ENCODE results near the gene CHST15.

CHST15 gene

DNA sequence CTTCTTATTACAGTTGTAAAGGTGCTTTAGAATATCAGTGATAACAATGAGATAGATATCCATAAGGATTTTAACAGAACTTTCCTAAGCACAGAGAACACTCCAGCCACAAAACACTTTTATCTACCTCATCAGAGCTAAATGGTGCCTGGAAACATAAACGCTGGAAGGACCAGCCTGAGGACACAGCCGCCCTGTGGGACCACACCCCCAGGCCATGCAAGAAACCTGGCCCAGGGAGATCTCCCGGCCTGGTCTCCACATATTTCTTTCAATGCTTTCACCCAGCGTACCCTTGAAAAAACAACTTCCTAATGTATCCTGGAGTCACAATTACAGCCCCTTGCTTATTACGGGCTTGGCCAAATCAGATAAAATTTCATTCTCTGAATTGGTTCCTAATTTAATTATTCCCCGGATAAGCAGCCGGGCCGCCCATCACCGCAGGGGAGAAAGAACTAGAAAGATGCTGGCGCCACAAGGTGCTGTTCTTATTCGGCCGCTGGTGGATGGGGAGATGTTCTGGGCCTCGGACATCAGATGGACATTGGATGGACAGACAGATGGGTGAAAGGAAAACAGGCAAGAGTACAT, 11.8 kb downstream of the CHST15 start:
- no peak for DNase-seq (ENCODE audit: low spot score)

DNA sequence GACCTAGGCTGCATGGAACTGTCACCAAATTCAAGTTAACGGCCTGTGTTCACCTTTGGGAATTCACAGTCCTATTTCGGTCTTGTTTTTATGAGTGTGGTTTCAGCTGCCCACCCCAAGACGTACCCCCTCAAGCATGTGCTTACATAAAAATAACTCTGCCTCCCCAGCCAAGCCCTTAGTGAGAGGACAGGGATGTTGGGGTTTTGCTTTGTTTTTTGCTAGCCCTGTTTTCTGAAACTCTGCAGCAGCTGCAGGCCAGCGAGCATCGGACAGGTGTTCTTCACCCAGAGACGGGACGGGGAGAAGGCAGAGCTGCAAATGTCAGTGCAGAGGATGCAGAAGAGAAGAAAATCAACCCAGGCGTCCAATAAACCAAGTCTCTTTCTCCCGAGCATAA, 13.5 kb downstream of the CHST15 start:
- no peak for DNase-seq (ENCODE audit: low spot score)

DNA sequence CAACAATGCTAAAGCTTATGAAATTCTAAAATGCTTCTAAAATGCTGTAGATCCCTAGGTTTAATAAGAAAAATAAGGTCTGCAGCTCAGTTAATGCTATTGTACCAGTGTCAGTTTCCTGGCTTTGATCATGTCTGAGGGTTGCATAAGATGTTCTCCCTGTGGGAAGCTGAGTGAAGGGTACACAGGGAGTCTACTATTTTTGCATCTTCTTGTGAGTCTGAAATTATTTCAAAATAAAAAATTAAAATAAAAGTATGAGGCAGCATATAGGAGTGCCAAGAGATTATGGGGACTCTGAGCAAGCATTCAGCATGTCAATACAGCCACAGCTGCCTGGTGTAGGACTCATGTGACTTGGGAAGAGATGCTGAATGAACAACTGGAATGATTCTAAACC, 14.7 kb downstream of the CHST15 start:
- DNase-seq (ENCODE audit: low spot score) = no peak

DNA sequence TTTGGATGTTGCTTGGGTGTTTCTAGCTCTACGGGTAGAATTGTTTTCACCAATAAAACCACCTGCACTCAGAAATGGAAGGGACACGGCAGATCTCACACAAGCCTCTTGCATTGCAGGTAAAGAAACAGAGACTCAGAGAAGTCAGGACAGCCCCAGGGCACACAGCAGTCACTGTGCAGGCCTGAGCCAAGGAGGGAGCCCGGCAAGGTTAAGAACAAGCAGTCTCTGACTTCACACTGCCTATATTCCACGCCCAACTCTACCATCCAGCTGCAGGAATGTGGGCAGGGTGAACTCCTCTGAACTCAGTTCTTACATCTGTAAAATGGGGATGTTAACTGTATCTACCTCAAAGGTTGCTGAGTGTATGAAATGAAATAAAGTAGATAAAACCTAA, 15.4 kb downstream of the CHST15 start:
- DNase-seq (ENCODE audit: low spot score) = no peak

DNA sequence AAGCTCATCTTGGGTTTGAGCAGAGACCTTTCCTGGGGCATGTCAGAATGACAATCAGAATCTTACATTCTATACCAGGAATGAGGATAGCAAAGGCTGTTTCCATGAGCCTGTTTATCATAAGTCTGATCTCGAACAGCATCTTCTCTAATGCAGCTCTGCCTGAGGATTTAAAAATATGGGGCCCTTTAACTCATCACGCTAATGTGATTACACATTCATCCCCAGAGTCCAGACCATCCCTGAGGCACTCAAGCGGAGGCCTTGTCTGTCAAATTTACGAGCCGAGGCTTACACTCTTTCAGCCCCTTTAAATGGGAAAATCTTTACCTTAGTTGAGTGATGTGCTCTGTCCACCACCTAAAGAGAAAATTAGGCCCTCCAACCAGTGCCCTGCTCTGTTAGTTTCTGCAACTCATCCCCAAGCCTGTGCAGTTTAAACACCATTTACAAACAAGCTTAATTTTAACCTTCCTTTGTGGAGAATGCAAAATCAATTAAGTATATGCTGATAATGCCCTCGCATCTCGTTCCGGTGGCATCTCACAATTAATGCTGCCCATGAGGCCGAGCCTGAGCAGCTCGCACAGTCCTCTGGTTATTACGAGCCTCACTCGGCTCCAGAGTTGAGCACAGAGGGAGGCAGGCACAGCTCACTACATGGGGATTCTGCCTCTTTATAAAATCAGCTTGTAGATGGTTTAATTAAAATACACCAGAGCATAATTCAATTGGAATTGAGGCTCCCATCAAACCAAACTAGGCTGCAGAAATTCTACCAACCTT, 16.0 kb downstream of the CHST15 start:
- no peak for DNase-seq (ENCODE audit: low spot score)

DNA sequence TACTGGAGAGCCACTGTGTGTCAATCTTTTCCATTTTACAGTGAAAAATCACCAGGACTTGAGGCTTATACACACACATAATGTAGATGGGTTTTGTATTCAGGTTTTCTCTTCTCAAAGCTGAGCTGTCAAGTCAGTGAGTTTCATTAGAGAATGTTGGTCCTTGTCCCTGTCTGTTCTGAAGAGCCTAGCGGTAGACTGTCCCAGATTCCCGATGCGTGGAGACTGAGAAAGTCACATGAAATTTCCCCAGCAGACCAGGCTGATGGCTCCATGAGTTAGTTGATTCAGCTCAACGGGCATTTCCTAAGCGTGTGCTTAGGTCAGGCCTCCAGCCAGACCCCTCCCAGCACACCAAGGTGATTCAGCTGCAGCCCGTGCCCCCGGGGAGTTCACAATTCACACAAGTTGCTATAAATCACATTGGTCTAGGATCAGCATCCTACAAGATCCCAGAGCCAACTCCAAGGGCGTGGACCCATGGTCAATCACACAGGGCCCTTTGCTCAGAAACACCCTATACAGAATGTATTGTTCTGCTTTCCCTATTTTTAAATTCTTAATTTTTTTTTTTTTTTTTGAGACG, 17.2 kb downstream of the CHST15 start:
- no peak for DNase-seq (ENCODE audit: low spot score)

DNA sequence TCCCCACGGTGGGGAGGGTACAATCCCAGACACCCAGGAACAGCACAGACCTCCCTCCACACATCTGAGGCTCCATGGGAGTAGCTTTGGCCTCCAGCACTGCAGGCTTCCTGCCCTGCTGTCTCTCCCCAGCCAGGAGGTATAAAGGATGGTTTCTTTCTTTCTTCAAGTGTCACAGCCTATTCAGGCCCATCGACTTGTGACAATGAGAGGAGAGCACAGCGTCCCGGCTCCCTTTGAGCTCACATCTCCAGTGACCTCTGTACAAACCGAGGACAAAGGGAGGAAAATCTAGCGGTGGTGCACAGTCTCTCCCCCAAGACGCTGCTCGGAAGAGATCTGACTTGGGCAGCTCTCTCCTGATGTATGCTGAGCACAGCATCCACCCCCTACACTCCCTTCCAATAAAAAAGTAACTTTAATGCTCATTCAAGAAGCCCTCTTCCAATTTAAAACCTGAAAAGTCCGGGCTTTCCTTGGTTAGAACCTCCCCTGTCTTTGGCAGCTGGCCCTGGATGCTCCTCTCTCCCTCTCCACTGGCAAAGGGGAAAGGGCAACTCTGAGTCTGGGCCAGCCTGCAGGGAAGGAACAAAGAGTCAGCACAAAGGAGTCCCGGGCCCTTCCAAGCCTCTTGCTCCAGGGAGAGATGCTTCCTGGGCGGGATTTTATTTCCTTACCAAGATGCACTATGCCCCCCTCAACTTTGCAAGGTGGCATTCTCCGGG, 18.0 kb downstream of the CHST15 start:
- DNase-seq (ENCODE audit: low spot score) = peak; percentile 56

DNA sequence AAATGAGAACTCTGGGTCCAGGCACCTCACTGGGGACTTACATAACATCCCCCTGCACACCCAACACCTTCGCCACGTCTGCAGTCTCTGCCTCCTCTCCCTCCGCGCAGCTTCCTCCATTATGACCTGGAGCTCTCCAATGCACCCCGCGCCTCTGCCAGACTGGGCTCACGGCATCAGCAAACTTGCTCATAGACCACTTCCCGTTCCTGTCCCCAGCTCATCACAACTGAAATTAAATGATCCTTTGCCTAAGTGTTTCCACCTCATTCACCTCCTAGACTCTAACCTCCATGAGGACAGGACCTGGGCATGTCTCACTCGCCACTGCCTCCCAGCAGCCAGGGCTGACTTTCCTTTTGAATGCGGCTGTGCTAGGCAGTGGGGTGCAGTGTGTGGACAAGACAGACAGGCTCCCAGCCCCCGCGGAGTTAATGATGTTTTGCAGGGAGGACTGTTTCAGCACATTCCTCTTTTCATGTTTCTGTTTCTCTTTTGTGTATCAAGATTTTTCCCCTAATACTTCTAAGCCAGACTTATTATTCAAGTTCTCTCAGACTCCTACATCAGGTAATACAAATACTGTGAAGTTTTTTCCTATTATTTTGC, 18.8 kb downstream of the CHST15 start:
- DNase-seq (ENCODE audit: low spot score) = peak; percentile 43

DNA sequence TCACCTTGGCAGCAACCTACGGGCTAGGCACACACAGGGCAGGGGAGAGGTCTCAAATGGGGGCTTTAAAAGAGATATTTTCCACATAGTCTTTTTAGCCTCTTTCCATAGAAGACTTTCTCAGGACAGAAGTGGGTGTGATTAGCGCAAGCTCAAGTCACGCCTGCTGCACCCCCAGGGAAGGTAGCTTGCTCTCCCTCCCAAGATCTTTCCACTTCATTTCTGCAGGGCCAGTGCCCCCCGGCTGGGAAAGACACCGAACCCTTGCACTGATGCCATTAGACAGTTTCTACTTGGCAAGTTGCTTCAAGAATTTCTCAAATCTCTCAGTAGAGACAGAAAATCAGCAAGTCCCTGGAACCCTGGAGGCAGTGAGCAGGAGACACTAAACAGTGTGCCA, 19.4 kb downstream of the CHST15 start:
- no peak for DNase-seq (ENCODE audit: low spot score)

DNA sequence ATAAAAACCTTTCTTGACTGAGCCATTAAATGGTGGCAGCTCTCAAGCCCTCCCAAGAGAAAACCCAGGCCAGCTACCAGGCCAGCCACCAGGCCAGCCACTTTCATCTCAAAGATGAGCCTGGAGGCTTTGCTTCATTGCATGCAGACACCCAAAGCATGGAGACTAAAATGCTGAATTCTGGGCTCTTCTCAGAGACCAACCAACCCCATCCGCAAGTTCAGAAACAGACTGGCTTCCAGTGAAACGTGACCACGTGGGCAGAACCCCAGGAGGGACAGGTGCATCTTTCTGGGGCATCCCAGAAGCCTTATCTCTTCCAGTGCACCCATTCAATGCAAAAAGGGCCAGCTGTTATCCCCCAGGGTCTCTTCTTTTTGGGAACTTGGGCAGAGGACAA, 20.9 kb downstream of the CHST15 start:
- no peak for DNase-seq (ENCODE audit: low spot score)

DNA sequence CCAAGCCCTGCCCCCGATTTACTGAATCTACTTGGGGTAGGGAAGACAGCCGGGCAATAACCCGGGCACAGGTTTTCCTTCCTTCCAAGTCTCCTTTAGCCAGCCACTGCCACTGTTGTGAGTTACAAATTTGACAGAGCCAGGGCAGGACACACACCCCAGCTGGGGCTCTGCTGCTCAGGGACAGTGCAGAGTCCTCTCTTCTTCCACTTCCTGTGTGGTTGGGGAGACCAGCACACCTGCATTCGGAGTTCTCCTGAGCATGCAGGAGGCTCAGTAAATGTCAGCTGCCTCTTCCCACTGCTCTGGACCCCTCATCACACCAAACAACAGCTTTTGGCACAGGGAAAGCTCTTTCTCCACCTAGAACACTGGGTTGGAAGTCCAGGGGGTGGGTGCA, 21.3 kb downstream of the CHST15 start:
- no peak for DNase-seq (ENCODE audit: low spot score)

DNA sequence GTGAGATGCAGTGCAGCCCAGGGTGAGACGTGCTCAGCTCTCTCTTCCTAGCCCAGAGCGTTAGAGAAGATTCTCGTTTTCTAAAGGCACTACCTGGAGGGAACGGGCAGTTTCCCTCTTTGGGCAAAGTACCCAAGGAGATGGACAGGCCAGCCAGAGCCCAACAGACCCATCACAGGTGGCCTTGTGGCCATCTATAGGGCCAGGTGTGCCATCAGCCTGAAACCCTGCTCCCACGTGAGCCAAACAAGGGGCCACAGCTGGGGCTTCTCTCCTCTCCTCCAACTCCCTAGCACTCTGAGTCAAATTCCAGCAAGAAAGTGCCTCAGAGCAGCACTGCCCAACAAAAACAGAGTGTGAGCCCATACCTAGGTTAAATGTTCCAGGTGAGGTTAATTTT, 22.3 kb downstream of the CHST15 start:
- DNase-seq (ENCODE audit: low spot score) = no peak

DNA sequence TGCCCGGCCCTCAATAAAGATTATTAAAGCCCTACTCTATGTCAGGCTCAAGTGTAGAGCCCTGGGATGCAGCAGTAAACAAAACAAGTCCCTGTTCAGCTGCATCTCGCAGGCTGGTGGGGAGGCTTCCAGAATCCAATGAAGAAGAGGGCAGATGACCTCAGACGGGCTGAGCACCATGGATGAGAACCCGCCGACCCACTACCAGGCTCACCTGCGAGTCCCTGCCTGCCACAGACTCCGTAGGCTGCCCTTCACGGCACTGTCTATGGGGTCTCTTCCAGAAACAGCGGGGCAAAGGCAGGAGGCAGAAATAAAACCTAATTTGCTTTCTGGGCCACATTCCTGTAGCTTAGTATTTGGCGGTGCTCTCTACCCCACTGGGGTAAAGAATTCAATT, 22.7 kb downstream of the CHST15 start:
- no peak for DNase-seq (ENCODE audit: low spot score)

DNA sequence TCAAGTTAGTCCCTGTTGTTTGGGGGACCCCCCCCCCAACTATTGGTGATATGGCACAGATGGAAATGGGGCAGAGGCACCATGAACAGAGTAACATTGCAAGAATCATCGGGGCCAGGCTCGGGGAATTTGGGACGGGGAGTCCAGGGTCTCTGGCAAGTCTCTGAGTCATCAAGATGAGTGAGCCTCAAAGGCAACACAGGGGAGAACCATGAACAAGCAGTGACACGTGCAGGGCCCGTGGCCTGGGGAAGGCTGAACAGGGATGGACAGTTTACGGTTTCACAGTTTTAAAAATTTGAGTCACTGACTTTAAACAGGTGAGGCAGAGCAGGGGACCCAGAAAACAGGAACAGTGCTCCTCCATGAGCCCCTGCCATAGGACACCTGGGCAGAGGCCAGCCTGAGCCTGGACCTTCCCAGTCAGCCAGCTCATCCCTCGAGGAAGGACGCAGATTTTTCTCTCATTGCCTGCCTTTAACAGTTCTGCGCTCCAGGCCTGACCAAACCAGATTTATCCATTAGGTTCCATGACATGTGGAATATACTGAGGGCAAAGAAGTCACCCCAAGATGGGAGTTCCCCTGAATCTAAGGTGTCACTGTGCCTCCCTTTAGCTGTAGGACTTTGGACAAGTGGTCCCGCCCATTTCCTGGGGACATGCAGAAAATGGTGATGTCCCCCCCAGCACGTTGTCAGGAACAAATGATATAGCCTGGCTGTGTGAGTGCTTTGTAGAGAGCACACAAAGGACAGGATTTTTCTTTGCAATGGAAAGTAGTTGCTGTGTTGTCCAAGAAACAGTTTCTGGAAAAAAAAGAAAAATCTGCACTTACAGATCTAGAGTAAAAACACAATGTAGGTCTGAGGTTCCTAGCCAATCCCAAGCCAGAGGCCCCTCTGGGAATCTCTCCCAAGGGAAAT, 23.8 kb downstream of the CHST15 start:
- DNase-seq (ENCODE audit: low spot score) = no peak

DNA sequence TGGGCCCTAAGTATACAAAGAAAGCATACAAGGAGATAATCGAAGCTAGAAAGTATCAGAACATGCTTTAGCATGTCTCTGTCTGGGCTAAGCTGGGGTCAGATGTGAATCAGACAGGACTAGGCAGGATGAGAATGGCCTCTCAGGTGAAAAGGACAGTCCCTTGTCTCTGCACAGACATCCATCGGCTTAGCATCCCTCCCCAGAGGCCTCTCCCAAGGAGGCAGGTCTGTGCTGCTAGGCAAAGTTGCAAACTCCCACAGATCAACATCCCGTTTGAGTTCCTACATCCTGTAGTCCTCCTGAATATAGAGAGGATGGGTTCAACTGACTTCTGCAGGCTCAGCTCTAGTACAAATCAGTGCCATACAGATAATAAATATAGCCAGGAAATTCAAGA, 24.5 kb downstream of the CHST15 start:
- no peak for DNase-seq (ENCODE audit: low spot score)

DNA sequence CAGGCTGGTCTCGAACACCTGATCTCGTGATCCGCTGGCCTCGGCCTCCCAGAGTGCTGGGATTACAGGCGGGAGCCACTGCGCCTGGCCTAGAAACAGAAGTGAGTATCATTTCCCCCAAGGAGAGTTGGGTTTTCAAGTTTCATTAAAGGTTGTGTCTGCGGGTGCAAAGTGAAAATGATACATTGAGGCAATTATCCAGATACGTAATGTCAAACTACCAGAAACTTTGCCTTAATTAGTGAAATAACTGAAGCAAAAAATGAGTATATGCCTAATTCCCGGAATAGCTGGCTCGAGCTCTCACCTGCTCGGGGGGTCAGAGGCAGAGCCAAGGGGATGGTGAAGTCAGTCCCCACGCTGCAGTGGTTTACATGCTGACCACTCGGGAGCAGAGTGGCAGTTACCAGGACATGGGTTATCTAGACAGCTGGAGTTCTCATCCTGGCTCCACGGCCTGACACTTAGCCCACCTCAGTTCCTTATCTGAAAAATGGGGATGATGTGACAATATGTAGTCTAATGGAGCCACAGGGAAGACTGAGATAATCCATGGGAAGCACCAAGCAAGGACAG, 25.5 kb downstream of the CHST15 start:
- DNase-seq (ENCODE audit: low spot score) = no peak

DNA sequence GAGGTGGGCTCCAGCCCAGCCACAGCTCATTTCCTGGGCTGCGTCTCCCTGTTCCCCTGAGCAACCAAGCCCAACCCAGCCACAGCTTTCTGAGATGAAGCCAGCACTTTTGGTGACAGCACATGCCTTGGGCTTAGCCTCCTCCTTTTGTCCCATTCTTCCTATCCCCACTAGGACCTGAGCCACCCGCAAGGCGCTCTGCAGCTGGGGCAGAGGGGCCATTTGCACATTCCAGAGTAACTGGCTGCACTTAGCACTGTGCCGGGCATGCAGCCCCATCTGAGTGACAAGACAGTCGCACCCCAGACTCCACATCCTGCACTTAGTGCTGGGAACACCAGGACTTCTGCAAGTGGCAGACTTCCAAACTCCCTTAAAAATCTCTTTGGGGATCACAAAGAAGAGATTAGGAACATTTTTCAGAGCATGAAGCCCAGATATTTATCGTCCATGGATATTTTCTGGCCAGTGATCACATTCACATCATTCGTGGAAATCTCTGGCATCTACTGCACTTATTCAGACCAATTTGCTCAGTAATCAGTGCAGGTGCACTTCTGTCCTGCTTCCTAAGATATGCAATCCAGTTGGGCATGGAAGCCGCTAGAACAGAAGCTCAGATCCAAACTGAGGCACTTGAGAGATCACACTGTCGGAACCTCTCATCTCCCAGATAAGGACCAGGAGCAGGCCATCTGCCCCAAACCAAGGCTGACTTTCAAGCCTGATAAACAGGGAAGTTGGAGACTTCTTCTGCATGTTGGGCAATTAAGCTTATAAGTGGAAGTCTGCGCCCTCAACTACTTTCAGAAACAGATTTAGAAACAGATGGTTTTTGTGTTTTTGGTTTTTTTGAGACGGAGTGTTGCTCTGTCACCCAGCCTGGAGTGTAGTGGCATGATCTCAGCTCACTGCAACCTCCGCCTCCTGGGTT, 26.4 kb downstream of the CHST15 start:
- peak; percentile 75 for DNase-seq (ENCODE audit: low spot score)

DNA sequence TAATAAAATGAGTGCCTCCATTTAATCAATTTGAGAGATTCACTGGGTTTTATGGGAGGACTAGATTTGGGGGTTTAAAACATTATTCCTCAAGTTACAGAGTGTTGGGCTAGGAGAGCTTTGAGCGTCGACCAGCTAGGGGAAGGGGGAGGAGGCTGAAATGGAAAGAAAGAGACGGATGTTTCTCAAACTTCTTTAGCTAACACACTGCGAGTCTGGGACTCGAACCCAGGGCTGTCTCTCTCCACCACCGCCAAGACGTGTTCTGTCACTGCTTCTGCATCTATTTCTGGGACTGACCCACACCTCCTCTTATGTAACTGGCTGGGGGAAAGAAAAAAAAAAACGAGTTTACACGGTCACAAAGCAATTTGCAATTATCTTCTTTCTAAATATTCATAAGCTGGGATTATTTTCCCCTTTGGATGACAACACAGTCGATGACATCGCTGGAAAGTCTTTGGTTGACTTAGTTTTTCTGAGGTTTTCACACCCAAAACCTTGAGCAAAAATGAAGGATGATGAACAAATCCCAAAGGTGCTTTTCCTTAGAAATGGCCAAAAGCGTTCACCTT, 27.2 kb downstream of the CHST15 start:
- no peak for DNase-seq (ENCODE audit: low spot score)

DNA sequence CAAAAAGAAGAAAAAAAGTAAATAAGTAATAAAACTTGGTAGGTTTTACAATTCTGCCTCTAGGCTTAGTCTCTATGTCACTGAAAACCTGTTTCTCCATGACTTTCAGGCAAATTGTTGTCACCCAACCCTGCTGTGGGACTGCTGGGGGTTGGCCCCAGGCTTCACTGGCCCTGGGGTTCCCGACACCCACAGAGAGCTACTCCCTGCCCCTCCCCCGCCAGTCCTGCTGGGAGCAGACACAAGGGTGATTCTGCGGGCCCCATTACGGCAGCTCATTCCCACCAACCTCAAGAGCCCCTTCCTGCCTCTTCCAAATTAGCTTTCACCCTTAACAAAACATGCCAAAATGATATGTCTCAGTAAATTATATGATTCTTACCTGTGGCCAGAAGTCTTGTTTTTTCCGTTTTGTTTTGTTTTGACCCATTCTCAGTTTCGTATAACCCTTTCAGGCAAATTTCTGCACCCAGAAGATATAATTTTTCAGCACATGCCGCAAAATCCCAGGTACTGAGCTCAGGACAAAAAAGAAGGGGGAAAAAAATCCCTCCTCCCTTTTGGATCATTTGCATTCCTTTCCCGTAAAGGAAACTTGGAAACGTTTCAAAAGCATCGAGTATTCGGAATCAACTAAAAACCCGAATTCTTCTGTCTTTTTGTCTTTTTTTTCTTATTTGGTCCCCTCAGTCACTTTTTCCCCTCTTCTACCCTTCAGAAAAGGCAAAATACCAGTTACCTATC, 27.8 kb downstream of the CHST15 start:
- no peak for DNase-seq (ENCODE audit: low spot score)

Data from pons (tissue), 1 donor.